Gastrocnemius medialis (tissue), 4 donors: ENCODE measurements around the gene MAP7D2.

ENCODE experiments used
- CTCF ChIP-seq, 5 experiments: fragments of 450-650 bp in 3 of 5; fragments of 200-600 bp in 2 of 5; sonication (generic) in 2 of 5; IDR thresholded peaks in 4 of 5; conservative IDR thresholded peaks in 1 of 5; 1 replicate in 4 of 5; 2 replicates in 1 of 5; pipeline ENCODE4 v1.5.1; 2016 to 2019; ENCODE audit warnings: antibody characterized with exemption in 5 of 5, mild to moderate bottlenecking in 3 of 5, moderate library complexity in 3 of 5
- POLR2A ChIP-seq, 2 donors: fragments of 450-650 bp; IDR thresholded peaks; one replicate each; pipeline ENCODE4 v1.6.1; 2017; ENCODE audit warnings: antibody characterized with exemption in 2 of 2, mild to moderate bottlenecking in 2 of 2, moderate library complexity in 2 of 2

GRCh38 chrX:20149326-20149725 lies 32.6 kb upstream of the MAP7D2 start:
- TF ChIP-seq CTCF (IDR thresholded peaks at IDR 0.05 in 4 of 5, conservative IDR thresholded peaks at IDR 0.05 in 1 of 5) (no peak), POLR2A (IDR thresholded peaks at IDR 0.05) (no peak)
